NCI-H82 (cell line): ENCODE measurements around the gene EIF2B5.
A peak's percentile ranks its signal among the peaks of the same experiment; 100 is the strongest.
"Not testable (repeated sequence)": the region's sequence is repeated elsewhere in the genome, so short reads cannot be mapped to it uniquely, and the experiment has no call there.

ENCODE experiments used
- DNase-seq: peaks from one replicate; lab custom pipeline; 2025; lab: John Stamatoyannopoulos, UW

Gene EIF2B5

GRCh38 chr3:184145751-184146270, 10.7 kb downstream of the EIF2B5 start:
- no peak for DNase-seq

GRCh38 chr3:184148076-184148475, 12.9 kb downstream of the EIF2B5 start:
- DNase-seq, result no peak

- DNase-seq, result no peak
Measured at GRCh38 chr3:184149123-184149522, 14.0 kb downstream of the EIF2B5 start.

DNA sequence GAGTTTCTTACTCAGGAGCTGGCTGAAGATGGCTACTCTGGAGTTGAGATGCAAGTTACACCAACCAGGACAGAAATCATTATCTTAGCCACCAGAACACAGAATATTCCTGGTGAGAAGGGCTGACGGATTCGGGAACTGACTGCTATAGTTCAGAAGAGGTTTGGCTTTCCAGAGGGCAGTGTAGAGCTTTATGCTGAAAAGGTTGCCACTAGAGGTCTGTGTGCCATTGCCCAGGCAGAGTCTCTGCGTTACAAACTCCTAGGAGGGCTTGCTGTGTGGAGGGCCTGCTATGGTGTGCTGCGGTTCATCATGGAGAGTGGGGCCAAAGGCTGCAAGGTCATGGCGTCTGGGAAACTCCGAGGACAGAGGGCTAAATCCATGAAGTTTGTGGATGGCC, 14.6 kb downstream of the EIF2B5 start:
- DNase-seq, result peak; percentile 50

GRCh38 chr3:184154885-184155643, 19.9 kb downstream of the EIF2B5 start, which contains the start of gene DVL3:
Gene DVL3, plus strand, starts transcription at chr3:184155377. Its CDS starts 259 bp downstream, at chr3:184155636.
- peak; percentile 87 for DNase-seq

DNA sequence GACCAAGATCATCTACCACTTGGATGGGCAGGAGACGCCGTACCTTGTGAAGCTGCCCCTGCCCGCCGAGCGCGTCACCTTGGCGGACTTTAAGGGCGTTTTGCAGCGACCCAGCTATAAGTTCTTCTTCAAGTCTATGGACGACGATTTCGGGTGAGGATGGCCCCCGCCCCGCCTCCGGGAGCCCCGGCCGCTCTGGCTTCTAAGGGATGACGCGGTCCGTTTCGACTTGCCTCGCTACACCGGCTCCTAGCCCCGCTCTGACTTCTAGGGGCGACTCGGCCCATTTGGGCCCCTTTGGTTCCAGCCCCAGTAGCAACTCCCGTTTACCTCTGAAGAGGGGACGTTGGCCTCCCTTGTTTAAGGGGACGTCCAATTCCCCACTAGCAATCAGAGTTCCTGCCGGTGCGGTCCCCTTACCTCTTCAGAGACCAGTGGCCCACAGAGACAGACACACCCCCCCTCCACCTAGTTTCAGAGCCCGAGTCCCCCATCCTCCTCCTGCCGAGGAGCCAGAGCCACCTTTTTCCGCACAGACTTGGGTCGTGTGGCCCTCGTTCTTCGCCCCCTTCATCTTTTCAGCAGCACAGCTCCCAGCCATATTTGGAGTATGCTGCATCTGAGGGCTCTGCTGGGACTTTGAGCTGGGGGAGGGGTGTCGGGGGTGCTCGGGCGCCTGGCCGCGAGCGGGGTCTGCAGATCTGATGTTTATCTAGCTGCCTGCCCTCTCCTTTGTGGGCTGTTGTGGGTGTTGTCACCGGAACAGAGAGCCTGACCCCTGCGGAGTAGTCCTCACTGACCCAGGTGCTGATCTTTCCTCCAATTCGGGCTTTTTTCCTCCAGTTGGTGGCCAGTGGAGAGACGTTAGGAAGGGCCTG, 20.7 kb downstream of the EIF2B5 start:
- DNase-seq, result peak; percentile 74

GRCh38 chr3:184156522-184156955, 21.4 kb downstream of the EIF2B5 start:
- peak; percentile 89 for DNase-seq

DNA sequence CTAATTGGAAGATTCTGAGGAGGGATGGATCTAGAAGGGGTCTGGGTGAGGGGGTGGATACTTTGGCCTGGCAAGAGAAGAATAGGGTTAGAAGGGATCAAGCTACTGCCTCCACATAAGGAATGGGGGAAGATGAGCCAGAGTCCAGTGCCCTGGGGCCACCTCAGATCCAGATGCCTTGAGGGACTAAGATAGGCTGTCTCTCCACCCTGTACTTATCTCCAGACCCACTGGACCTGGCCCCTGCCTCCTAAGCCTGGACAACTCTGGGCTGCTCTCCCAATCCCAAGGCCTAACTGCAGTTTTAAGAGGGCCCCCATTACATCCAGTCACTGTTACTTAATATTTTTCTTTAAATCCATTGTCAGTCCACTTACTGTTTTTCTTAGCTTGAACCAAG, 22.0 kb downstream of the EIF2B5 start:
- no peak for DNase-seq

DNA sequence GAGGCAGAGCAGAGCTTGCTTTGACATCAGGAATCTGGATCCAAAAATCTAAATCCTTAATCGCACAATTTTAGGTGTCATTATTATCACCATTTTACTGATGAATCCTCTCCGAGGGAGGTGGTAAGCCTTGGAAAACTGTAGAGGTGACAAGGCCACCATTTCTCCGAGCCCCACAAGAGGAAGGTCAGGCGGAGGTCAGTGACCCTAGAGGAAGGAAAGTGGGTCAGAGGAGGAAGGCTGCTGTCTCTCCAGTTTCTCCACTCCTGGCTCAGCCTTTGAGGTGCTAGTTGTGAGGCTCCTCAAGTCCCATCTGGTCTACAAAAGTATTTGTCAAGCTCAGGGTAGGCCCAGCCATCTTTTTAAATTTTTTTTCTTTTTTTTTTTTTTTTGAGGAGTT, 23.2 kb downstream of the EIF2B5 start:
- no peak for DNase-seq

GRCh38 chr3:184160456-184160855, 25.3 kb downstream of the EIF2B5 start:
- no peak for DNase-seq

GRCh38 chr3:184162571-184163070, 27.5 kb downstream of the EIF2B5 start:
- not testable (repeated sequence) for DNase-seq

DNA sequence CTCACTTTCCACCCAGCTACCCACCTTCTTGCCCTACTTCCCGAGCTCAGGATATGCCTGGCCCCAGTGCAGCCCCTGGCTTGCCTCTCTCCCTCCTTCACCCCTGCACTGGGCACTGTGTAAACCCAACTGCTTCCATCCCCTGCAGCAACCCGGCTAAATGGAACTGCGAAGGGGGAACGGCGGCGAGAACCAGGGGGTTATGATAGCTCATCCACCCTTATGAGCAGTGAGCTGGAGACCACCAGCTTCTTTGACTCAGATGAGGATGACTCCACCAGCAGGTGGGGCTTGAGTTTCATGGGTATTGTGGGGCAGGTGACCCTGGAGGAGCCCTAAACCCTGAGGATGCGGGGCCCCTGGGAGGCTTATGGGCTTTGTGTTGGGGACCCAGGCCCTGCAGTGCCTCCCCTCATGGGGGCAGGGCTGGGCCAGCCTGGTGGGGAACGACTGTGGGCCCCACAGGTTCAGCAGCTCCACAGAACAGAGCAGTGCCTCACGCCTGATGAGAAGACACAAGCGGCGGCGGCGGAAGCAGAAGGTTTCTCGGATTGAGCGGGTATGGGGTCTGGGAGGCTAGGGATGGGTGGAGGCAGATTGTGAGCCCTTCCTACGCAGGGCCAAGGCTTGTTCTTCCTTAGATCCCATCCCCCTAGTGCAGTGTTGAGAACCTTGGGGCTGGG, 29.6 kb downstream of the EIF2B5 start:
- no peak for DNase-seq

DNA sequence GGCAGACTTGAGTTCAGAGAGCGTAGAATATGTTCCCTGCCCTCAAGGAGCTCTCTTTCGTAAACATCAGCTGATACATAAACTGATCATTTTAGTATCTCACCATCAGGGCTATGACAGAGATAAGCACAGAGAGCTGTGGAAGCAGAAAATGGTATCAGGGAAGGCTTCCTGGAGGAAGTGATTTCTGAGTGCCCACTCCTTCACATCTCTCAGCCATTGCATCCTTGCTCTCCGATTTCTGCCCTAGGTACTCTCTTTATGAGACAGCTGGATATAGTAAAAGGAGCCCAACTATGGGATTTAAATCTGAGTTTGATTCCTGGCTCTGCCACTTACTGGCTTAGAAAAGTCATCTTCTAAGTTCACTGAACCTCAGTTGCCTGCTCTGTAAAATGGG, 30.4 kb downstream of the EIF2B5 start:
- no peak for DNase-seq

DNA sequence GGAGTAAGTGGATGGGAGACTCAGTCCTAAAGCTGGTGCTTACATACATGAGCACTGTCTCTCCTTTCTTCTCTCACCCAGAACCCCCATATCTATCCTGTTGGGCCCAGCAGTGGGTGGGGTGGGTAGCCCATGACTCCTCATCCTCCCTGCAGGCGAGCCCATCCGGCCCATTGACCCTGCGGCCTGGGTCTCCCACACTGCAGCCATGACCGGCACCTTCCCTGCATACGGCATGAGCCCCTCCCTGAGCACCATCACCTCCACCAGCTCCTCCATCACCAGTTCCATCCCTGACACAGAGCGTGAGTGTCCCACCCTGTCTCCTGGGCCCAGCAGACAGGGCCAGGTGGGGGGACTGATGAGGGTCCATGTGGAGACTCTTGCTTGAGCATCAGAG, 31.5 kb downstream of the EIF2B5 start:
- DNase-seq, result no peak

DNA sequence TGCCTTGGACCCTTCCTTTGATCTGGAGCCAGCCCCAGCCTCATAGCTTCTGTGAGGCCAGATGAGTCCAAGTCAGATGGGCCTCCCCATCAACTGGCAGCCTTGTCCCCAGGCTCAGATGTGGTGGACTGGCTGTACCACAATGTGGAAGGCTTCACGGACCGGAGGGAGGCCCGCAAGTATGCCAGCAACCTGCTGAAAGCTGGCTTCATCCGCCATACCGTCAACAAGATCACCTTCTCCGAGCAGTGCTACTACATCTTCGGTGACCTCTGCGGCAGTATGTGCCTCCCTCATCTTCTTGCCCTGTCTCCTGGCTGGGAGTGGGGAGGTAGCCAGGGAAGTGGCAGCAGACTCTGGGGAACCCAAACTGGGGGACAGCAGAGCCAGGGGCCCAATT, 32.6 kb downstream of the EIF2B5 start:
- DNase-seq, result no peak

GRCh38 chr3:184168363-184169120, 33.4 kb downstream of the EIF2B5 start:
- DNase-seq, result no peak

DNA sequence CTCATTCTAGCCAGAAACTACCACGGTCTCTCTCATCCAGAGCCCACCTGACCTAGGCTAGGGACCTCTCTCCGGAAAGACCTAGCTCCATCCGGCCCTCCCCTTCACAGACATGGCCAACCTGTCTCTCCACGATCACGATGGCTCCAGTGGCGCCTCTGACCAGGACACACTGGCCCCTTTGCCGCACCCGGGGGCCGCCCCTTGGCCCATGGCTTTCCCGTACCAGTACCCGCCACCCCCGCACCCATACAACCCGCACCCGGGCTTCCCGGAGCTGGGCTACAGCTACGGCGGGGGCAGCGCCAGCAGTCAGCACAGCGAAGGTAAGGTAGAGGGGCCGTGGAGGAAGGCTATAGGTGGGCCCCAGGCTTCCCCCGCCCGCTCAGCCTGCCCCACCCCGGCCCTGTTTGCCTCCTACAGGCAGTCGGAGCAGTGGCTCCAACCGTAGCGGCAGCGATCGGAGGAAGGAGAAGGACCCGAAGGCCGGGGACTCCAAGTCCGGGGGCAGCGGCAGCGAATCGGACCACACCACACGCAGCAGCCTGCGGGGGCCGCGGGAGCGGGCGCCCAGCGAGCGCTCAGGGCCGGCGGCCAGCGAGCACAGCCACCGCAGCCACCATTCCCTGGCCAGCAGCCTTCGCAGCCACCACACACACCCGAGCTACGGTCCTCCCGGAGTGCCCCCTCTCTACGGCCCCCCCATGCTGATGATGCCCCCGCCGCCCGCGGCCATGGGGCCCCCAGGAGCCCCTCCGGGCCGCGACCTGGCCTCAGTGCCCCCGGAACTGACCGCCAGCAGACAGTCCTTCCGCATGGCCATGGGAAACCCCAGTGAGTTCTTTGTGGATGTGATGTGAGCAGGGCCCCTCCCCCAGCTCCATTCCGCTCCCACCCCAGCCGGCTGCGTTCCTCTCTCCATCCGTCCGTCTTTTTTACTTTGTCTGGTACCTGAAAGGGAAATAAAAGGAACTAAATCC, 35.0 kb downstream of the EIF2B5 start:
- no peak for DNase-seq

DNA sequence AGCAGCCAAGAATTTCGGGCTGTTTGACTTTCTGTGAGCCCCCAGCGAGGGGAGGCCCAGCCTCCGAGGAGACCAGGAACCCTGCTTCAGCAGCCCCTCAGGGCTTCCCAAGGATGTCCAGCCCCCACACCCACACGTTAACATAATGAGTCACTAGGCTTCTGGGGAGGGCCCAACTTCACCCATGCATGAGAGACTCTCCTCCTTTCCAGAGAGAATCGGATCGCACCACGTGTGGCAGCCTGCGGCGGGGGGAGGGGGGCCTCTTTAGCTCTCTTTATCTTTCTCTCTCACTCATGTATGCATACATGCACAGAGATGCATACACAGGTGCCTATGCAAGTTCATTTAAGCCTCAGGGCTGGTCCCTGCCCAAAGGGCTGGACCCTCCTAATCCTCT, 36.4 kb downstream of the EIF2B5 start:
- no peak for DNase-seq

- no peak for DNase-seq
Measured at GRCh38 chr3:184172681-184173373, 37.7 kb downstream of the EIF2B5 start.

- no peak for DNase-seq
Measured at GRCh38 chr3:184173374-184173722, 38.2 kb downstream of the EIF2B5 start.
